ENCODE data around the gene RETNLB. TPM values are rescaled to one million over a fixed set of nuclear protein-coding genes. Genes with fewer than 3 reads are reported as not detected.

RETNLB gene, protein sequence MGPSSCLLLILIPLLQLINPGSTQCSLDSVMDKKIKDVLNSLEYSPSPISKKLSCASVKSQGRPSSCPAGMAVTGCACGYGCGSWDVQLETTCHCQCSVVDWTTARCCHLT
- not detected in 2 replicates for total RNA-seq
- not detected in 2 replicates for polyA plus RNA-seq

GRCh38 chr3:108757404-108757982 lies at the start of gene RETNLB:
Gene RETNLB, minus strand, starts transcription at chr3:108757410. Its CDS starts 225 bp downstream, at chr3:108757185.
- no peak for TF ChIP-seq CTCF (IDR thresholded peaks at IDR 0.05; ENCODE audit: low read depth, low read length)
- Histone ChIP-seq H3K36me3 (no peaks in the 10 kb centered on the region), H3K27ac (no peak within 1 kb of the TSS), H3K4me3 (no peak within 1 kb of the TSS), H3K27me3 (no peaks in the 10 kb centered on the region), H3K4me1 (ENCODE audit: low read depth) (no peaks in the 10 kb centered on the region), H3K9me3 (ENCODE audit: low read depth) (no peaks in the 10 kb centered on the region)
- no peak for DNase-seq (ENCODE audit: low read depth in 1 of 2, low spot score in 1 of 2)

DNA sequence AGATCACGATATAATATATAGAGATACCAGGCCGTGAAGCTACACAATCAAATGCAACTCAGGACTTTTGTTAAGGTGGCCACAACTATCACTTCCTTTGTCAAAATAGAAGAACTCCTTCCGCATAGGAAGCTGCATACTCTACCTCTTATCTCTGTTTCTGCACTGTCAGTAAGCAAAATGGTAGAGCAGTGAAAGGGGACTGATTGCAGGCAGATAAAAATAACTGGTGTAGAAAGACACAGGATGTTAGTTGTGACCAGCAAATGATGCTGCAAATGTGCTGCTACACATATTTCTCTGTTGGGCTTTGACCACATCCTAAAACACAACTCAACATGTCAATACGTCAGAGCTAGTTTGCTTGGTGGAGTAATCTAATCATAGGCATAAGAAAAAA lies 49.1 kb upstream of the RETNLB start:
- H3K27me3 ChIP-seq: no peaks in the 10 kb centered on the region
- H3K4me1 ChIP-seq (ENCODE audit: low read depth): no peaks in the 10 kb centered on the region
- no peak overlapping the region for H3K4me3 ChIP-seq
- H3K27ac ChIP-seq: no peak overlapping the region
- H3K36me3 ChIP-seq: no peaks in the 10 kb centered on the region
- DNase-seq (ENCODE audit: low read depth in 1 of 2, low spot score in 1 of 2): no peak
- no peaks in the 10 kb centered on the region for H3K9me3 ChIP-seq (ENCODE audit: low read depth)
- no peak for TF ChIP-seq CTCF (IDR thresholded peaks at IDR 0.05; ENCODE audit: low read depth, low read length)

GRCh38 chr3:108804966-108805365 lies 47.8 kb upstream of the RETNLB start:
- TF ChIP-seq CTCF (IDR thresholded peaks at IDR 0.05; ENCODE audit: low read depth, low read length): no peak
- Histone ChIP-seq H3K4me3 (no peak overlapping the region), H3K9me3 (ENCODE audit: low read depth) (no peaks in the 10 kb centered on the region), H3K27ac (no peak overlapping the region), H3K4me1 (ENCODE audit: low read depth) (no peaks in the 10 kb centered on the region), H3K27me3 (no peaks in the 10 kb centered on the region), H3K36me3 (no peaks in the 10 kb centered on the region)
- DNase-seq (ENCODE audit: low read depth in 1 of 2, low spot score in 1 of 2): no peak

DNA sequence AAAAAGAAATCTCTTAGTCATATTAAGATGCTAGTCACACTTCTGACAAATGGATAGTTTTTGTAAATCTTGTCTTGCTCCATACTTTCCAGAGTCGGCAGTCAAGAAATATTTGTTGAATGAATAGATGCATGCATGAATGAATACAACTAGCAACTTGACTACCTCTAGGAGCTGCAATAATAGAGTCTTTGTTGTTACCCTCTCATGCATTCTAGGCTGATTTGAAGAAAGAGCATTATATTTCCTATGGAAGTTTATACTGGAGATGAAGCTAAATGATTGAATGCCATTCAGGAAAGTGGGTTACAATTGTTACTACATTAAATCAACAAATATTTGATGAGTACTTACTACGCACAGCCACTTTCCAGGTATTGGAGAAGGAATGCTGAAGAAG lies 47.2 kb upstream of the RETNLB start:
- Histone ChIP-seq H3K4me3 (no peak overlapping the region), H3K27ac (no peak overlapping the region), H3K27me3 (no peaks in the 10 kb centered on the region), H3K36me3 (no peaks in the 10 kb centered on the region), H3K9me3 (ENCODE audit: low read depth) (no peaks in the 10 kb centered on the region), H3K4me1 (ENCODE audit: low read depth) (no peaks in the 10 kb centered on the region)
- no peak for TF ChIP-seq CTCF (IDR thresholded peaks at IDR 0.05; ENCODE audit: low read depth, low read length)
- no peak for DNase-seq (ENCODE audit: low read depth in 1 of 2, low spot score in 1 of 2)

- no peaks in the 10 kb centered on the region for H3K4me1 ChIP-seq (ENCODE audit: low read depth)
- no peaks in the 10 kb centered on the region for H3K9me3 ChIP-seq (ENCODE audit: low read depth)
- H3K4me3 ChIP-seq: no peak overlapping the region
- no peaks in the 10 kb centered on the region for H3K36me3 ChIP-seq
- no peak for TF ChIP-seq CTCF (IDR thresholded peaks at IDR 0.05; ENCODE audit: low read depth, low read length)
- H3K27ac ChIP-seq: no peak overlapping the region
- DNase-seq (ENCODE audit: low read depth in 1 of 2, low spot score in 1 of 2): no peak
- no peaks in the 10 kb centered on the region for H3K27me3 ChIP-seq
These were observed 34.3 kb upstream of the RETNLB start for GRCh38 chr3:108791473-108791872.
